H1 (cell line): ENCODE results near the gene KLK5.

ENCODE experiments used
- CBX5 ChIP-seq: fragments of 300-800, 300-1000 bp; sonication (generic); IDR thresholded peaks from 2 replicates; pipeline ENCODE4 v1.7.1; 2016; ENCODE audit warnings: antibody characterized with exemption, low read length, low read depth
- CTCF ChIP-seq, 3 experiments: IDR thresholded peaks; 1 replicate in 2 of 3; 2 replicates in 1 of 3; pipeline versions ENCODE4 v1.5.1 to v1.6.1; 2011; ENCODE audit warnings: low read length in 3 of 3, mild to moderate bottlenecking in 3 of 3, inconsistent platforms in 2 of 3, low read depth in 1 of 3, moderate library complexity in 1 of 3; ENCODE audit not compliant: insufficient read depth in 1 of 3; ENCODE audit errors: control extremely low read depth in 1 of 3
- MAX ChIP-seq: IDR thresholded peaks from 2 replicates; pipeline ENCODE4 v1.6.1; 2012; ENCODE audit warnings: inconsistent platforms
- POLR2AphosphoS5 ChIP-seq: IDR thresholded peaks from 2 replicates; pipeline ENCODE4 v1.6.1; 2011; ENCODE audit warnings: low read depth, low read length

- TF ChIP-seq MAX (no peak), CBX5 (no peak), POLR2AphosphoS5 (no peak), CTCF (IDR thresholded peaks at IDR 0.05; ENCODE audit: control extremely low read depth in 1 of 3, insufficient read depth in 1 of 3, low read depth in 1 of 3, low read length in 3 of 3) (no peak)
Measured at GRCh38 chr19:50902640-50903039, 50.2 kb downstream of the KLK5 start.
